NCI-H1694 treated with DMSO at 0.1 percent for 48 hours (cell line): ENCODE data around the gene STEAP4.

Experiments used
- DNase-seq: peaks from one replicate; lab custom pipeline; 2025; lab: John Stamatoyannopoulos, UW

Gene STEAP4

DNA sequence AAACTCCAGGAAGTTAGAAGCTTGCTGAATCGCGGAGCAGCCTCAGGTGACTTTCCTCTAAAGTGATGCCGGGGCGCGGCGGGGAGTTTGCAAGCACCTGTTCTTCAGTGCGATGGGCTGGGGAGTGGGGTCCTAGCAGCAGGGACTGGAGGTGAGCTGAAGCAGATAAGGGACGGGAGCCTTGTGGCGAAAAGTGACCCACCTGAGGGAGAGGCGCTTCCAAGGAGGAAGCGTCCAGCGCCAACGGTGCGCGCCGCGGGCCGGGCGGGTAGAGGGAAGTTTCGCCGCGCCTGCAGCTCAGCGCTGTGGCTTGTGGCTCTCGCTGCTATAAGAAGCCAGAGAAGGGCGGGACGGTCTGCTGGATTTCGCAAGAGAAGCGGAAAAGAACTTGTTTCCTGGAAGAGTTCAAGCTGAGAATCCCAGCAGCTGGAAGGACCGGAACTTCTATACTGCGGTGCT lies at the start of gene STEAP4:
STEAP4 (minus strand) TSS at position 305 of the 459 bp plus-strand sequence. CDS start 22,625 bp downstream, outside the sequence.
- DNase-seq = no peak

DNA sequence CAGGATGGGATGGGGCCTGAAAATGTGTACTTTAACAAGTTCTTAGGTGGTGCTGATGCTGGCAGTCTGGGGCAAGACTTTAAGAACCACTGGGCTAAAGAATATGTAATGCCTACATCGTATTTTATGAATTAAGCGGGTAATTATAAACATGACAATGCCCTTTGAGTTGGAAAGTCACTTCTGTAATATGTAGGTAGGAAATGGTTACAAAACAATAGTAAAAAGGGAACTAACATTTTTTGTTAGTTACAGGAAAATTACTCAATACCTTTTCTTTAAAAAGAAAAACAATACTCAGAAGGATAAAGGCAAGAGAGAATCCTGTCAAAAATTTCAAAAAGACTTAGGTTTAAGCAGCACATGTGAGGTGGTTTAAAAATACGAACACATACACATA lies 48.3 kb upstream of the STEAP4 start:
- no peak for DNase-seq

DNA sequence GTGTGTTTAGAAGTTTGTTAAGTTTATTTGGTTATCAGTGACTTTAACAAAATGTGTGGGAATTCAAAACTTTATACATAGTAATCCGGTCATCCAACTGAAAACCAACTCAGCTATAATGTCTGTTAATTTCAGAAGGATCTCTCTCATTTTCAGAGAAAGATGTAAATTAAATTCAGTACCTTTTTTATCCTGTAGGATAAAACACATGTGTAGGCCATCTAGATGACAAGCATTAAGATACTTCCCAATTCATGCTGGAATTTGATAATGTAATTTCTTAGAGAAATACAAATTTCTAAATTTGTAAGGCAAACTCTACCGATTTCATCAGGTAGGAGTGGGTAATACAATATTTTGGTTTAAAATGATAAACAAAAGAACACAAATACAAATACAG lies 43.4 kb upstream of the STEAP4 start:
- DNase-seq = no peak

DNA sequence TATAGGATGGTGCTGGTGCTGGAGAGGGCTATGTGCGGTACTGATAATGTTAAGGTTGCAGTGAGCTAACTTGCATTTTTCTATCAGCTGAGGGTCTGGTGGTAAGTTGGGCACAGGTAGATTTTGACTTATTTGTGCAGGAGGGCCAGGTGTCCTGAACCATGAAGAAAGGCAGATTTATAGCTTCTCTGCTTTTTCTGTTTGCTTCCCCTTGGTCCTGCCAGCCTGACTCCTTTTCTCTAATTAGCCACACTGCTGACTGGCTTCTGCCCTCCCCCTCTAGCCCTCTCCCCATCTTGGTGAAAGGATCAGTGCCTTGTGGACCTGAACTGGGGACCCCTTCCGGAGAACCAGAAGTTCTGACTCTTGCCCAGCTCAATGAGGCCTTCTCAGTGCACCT lies 40.8 kb upstream of the STEAP4 start:
- DNase-seq = no peak

DNA sequence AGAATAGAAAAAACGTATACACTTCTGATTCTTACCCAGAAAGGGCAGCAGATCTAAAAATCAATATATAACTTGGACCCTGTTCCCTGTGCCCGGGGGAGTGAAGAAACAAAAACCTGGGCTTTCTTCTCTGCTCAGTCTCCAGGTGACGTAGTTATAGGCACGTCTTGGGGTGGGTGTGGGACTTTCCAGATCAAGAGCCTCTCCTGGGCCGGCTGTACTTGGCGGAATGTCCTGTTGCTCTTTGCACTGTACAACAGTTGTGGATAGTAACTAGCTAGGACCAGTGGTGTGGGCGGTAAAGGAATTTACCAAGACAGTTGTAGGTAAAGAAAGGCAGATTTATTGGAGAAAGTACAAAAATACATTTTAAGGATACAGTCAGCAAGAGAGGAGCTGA lies 40.4 kb upstream of the STEAP4 start:
- no peak for DNase-seq

DNA sequence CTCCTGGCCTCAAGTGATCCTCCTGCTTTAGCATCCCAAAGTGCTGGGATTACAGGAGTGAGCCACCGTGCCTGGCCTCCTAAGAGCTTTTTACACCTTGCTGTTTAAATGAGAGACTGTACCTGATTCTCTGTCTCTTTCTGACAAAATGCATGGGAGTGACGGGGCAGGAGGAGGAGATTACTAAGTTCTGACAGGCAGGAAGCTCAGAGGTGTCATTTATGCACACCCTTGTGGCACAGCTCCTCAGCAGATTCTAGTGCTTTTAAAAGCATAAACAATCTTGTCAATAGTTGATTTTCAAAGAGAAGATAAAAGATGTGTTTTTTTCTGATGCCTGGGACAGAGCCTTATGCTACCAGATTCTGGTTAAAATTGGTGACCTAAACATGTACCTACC lies 39.7 kb upstream of the STEAP4 start:
- no peak for DNase-seq

DNA sequence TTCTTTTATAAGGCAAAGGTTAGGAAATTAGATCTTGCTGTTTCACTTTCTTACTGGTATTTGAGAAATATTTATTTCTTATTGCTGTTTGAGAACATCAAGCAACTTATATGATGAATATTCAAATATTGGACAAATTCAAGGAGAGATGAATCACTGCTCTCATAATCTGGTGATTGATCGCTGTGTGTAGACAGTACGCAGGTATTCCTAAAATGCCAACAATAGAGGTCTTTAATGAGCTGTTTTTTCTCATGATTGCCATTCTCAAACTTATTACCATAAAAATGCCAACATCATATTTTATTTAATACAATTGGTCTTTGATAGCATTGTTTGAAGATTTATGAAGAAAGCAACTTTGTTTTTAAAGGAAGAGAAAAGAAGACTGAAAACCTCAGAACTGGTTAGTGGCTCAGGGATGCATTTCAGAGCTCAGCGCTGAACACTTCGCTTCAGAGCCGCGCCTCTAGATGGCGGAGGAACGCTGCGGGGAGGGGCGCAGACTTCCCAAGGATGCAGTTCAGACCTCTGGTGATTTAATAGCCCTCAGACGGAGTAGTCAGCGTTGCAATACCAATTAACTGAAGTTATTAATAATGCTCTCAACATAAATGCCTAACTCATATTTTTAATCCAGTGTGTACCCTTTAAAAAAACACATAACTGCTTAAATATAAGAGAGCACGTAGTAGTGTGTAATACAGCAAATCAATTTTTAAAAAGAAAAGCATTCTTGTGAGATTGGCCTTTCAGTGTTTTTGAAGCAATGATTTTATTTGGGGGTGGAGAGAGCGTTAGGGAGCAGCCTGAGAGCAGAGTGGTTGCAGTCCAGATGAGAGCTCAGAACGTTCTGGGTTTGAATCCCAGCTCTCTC lies 38.5 kb upstream of the STEAP4 start:
- no peak for DNase-seq

DNA sequence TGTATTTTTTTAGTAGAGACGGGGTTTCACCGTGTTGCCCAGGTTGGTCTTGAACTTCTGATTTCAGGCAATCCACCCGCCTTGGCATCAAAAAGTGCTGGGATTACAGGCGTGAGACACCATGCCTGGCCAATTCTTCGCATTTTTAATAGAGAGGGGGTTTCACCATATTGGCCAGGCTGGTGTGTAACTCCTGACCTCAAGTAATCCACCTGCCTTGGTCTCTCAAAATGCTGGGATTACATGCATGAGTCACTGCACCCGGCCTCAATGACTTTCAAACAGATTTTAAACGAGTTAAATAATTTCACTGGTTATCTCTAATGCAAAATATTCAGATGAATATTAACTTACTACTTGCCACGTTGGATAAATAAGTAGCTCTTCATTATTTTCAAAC lies 37.6 kb upstream of the STEAP4 start:
- DNase-seq = no peak

DNA sequence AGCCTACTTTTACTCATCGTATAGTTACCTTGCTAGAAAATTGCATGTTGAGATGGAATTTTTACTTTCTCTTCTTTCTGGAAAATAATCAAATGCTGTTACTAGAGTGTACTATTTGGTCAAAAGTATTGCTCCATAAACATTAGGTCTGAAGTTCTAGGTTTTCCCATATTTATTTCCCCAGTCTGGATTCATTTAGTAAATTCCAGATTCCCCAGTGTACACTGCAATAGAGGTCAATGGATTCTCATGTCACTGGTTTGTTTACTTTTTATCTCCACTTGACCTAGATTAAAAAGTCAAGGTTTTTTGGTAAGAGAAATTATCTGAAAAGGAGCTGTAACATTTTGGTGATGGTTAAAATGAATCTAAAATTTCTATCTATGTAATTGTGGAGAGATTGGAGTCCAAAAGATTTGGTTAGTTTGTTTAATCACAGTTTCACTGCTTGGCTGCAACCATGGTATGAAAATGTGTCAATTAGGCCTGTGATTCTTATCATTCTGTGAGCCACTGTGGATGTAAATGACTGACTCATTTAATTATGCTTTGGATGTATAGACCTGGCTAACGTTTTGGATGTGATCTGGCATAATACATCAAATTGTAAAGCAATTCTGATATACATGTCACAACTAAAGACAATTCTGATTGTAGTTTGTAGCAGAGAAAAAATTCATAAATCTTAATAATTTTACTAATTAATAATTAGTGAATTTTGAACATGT lies 32.7 kb upstream of the STEAP4 start:
- DNase-seq = no peak

DNA sequence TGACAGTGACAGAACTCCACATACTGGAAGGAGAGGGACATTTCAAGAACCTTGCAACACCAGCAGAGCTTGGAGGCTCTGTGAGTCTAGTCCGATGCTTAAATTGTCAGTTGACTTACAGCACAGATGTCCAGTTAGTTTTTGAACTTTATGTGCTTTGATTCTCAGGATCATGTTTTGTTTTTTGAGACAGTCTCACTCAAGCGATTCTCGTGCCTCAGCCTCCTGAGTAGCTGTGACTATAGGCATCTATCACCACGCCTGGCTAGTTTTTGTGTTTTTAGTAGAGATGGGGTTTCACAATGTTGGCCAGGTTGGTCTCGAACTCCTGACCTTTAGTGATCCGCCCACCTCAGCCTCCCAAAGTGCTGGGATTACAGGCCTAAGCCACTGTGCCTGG lies 31.8 kb upstream of the STEAP4 start:
- no peak for DNase-seq

DNA sequence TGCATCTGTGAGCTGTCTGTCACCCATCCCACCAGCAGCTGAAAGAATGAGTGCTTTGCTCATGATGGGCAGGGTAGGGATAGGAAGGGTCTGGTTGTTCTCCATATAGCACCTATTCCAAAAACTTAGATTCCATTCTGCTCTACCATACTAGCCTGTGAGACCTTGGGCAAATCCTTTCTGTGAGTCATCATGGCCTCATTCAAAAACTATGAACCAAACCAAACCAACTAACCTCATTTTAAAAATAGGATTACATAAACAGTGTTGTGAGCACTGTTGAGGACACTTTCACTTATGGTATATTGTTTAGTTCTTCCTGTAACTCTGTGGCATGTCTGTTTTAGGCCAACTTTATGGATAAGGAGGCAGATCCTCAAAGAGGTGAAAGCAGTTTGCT lies 30.9 kb upstream of the STEAP4 start:
- no peak for DNase-seq

DNA sequence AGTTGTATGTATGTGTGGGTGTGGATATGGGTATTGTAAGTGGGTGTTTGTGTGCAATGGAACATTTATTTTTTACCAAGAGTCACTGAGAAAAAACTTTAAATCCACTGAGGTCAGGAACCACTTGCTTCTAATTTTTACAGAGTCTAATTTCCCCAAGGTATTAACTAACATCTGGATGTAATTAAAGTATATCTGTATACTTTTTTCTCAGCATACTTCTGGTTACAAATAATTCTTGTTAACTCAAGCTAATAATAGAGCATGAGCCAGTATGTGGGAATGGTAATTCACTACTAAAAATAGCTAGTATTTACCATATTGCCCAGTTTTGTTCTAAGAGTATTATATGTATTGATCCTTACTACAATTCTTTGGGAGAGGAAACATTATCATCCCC lies 24.6 kb upstream of the STEAP4 start:
- DNase-seq = no peak

GRCh38 chr7:88329532-88330463 lies 23.1 kb upstream of the STEAP4 start:
- DNase-seq = no peak

GRCh38 chr7:88328787-88329186 lies 22.1 kb upstream of the STEAP4 start:
- no peak for DNase-seq

GRCh38 chr7:88324699-88325098 lies 18.0 kb upstream of the STEAP4 start:
- no peak for DNase-seq

DNA sequence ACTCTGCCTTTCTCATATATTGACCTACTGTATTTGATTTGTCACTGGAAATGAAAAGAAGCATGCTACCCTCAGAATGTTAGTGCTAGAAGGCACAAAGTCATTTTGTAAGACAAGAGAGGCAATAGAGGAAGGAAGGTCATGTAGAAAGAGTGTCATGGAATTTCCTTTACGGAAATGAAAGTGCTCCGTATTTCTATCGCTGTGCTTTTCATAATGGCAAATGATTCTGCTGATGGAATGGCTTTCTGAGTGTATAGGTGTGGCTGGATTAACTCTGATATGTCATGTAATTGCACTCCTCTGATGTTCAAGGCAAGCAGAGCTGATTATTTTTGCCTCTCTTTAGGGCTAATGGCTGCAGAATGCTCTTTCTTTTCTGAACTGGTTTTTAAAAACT lies 15.5 kb upstream of the STEAP4 start:
- no peak for DNase-seq

- DNase-seq = no peak
Observed at GRCh38 chr7:88321694-88322093, 15.0 kb upstream of the STEAP4 start.

DNA sequence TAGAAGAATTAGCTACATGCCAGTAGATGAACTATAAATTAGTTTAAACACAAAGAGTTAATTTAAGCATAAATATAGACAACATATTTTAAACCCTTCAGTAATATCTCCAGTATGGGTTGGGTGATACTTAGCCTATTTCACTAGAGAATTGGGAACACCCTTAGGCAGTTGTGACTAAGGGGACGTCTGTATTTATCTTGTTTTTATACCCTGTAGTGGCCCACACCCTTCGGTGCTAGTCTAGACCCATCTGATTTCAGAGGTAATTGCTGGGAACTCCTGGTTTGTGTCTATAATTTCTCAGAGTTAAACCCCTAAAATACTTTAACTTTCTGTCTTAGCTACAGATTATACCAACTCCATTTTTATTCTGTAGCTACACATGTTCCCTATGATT lies 11.5 kb upstream of the STEAP4 start:
- no peak for DNase-seq

DNA sequence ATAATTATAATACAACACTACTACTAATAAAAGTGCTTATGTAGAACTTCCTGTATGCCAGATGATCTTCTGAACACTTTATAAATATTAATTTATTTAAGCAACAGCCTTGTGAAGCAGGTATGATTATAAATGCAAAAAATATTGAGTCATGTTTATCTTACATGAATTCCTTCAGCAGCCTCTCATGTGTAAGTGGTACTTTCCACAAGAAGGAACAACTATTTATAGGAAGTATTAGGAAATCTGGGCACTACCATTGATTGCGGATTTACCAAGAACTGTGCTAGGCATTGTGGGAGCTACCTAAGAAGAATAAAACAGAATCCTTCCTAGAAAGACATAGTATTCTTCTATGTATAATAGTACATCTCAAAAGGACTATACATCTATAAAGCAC lies 10.7 kb upstream of the STEAP4 start:
- DNase-seq = no peak

- DNase-seq = no peak
Observed at GRCh38 chr7:88316456-88316855, 9.8 kb upstream of the STEAP4 start.

GRCh38 chr7:88315522-88315921 lies 8.8 kb upstream of the STEAP4 start:
- DNase-seq = no peak

DNA sequence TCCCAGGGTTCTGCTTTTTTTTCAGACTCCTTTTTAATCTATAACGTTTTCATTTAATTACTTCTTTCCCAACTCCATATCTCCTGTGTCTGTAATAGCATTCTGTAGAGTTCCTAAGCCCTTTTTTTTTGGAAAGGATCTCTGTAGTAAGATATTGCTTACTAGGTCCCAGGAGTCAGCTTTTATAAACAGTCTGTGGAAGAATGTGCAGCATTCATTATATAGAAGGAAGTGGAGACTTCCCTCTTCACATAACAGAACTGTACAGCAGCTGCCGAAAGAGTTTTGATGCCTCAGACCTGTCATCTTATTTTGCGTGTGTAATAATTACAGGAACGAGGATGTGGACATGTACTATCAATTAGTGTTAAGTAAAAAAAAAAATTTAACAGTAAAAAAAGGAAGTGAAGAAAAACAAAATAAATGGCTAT lies 7.4 kb upstream of the STEAP4 start:
- DNase-seq = no peak
